NB4 (cell line): Measurements from ENCODE around the gene ADORA1.

Experiments used
- DNase-seq: peaks from one replicate; pipeline ENCODE4 v3.0.0; 2010; ENCODE audit warnings: low read depth
- H3K4me3 ChIP-seq: one replicate; pipeline ENCODE4 v1.5.1; 2011; ENCODE audit warnings: mild to moderate bottlenecking, low read depth, low read length, moderate library complexity
- MYC ChIP-seq: IDR thresholded peaks from 2 replicates; pipeline ENCODE4 v1.6.1; 2011; ENCODE audit warnings: low read depth, low read length
- POLR2A ChIP-seq: IDR thresholded peaks from 2 replicates; pipeline ENCODE4 v1.6.1; 2011; ENCODE audit warnings: mild to moderate bottlenecking; ENCODE audit not compliant: insufficient read length; ENCODE audit errors: extremely low read depth
- TF ChIP-seq, protein P1 (sequence below): IDR thresholded peaks from one replicate; pipeline ENCODE4 v1.5.1; 2012; ENCODE audit warnings: low read depth, low read length
- TF ChIP-seq, protein P2 (sequence below): IDR thresholded peaks from 2 replicates; pipeline ENCODE4 v1.6.1; 2011; ENCODE audit warnings: low read depth, low read length

ADORA1 gene

DNA sequence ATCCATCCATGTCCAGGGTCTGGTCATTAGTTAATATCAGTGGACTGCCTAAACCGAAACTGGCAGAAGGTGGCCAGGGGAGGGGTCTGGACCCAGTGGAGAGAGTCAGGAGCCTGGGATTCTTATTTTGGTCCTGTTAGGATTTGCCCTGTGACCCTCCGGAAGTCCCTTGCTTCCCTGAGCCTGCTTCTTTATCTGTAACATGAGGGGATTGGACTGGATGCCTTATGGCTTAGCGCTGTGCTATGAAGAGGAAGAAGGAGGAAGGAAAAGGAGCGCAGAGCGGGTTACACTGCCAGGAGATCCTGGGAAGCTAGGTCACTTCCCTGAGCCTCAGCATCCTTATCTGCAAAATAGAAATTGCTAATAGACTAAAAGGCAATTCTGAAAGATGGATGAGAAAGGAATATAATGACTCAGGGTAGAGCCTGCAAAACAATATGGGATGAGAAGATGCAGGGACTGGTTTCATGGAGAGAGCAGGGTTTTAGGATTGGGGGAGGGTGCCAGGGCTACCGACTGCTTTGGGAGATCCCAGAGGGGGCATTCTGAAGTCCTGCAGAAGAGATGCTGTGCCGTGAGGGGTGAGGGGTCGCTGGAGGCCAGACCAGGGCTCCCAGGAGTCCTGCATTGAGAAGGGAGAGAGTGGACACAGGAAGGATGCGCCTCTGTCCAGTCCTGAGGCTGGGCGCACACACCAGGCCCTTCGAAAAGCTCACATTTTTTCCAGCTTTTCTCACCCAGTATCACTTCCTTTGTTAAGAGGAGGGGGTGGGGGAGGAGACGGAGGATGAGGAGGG is 460 bp upstream of the ADORA1 start:
- H3K4me3 ChIP-seq = no peak overlapping the region
- DNase-seq = no peak
- no peak for TF ChIP-seq POLR2A
- no peak for TF ChIP-seq MYC
- TF ChIP-seq, protein P1, sequence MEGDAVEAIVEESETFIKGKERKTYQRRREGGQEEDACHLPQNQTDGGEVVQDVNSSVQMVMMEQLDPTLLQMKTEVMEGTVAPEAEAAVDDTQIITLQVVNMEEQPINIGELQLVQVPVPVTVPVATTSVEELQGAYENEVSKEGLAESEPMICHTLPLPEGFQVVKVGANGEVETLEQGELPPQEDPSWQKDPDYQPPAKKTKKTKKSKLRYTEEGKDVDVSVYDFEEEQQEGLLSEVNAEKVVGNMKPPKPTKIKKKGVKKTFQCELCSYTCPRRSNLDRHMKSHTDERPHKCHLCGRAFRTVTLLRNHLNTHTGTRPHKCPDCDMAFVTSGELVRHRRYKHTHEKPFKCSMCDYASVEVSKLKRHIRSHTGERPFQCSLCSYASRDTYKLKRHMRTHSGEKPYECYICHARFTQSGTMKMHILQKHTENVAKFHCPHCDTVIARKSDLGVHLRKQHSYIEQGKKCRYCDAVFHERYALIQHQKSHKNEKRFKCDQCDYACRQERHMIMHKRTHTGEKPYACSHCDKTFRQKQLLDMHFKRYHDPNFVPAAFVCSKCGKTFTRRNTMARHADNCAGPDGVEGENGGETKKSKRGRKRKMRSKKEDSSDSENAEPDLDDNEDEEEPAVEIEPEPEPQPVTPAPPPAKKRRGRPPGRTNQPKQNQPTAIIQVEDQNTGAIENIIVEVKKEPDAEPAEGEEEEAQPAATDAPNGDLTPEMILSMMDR = no peak
- TF ChIP-seq, protein P2, sequence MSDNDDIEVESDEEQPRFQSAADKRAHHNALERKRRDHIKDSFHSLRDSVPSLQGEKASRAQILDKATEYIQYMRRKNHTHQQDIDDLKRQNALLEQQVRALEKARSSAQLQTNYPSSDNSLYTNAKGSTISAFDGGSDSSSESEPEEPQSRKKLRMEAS = no peak

DNA sequence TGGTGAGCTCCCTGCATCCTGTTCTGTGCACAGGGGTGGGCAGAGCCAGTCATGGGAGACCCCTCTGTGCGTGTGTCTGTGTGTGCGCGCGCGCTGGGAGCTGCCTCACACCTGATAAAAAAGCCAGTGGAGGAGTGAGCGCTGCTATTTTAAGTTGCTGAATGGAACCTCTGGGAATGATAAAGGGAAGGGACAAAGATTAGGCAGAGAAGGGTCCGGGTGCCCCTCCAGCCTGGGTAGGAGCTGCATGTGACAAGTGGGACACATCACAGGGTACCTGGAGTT is 847 bp downstream of the ADORA1 start:
- no peak for DNase-seq
- TF ChIP-seq, protein P1 = no peak
- TF ChIP-seq, protein P2 = no peak
- TF ChIP-seq POLR2A (no peak), MYC (no peak)
- H3K4me3 ChIP-seq = no peak overlapping the region

DNA sequence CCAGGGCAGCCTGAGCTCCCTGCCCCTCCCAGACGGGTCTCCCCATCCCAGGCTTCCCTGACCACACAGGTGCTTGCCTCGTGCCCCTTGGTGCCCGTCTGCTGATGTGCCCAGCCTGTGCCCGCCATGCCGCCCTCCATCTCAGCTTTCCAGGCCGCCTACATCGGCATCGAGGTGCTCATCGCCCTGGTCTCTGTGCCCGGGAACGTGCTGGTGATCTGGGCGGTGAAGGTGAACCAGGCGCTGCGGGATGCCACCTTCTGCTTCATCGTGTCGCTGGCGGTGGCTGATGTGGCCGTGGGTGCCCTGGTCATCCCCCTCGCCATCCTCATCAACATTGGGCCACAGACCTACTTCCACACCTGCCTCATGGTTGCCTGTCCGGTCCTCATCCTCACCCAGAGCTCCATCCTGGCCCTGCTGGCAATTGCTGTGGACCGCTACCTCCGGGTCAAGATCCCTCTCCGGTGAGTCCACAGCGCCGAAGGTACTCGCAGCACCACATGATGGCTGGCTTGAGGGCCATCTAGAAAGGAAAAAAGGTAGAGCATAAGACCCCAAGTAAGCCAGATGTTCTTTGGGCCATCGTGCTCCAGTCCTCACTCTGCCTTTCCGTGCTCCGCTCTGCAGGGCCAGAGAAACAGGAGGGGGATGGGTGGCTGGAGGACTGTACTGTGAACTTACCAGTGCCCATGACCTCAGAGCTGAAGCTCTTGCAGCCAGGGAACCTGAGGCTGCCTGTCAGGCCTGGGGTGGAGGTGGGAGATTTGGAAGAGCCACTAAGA is 1.4 kb downstream of the ADORA1 start:
- DNase-seq = no peak
- TF ChIP-seq, protein P1 = no peak
- no peak for TF ChIP-seq MYC
- TF ChIP-seq, protein P2 = no peak
- no peak for TF ChIP-seq POLR2A
- no peak overlapping the region for H3K4me3 ChIP-seq

DNA sequence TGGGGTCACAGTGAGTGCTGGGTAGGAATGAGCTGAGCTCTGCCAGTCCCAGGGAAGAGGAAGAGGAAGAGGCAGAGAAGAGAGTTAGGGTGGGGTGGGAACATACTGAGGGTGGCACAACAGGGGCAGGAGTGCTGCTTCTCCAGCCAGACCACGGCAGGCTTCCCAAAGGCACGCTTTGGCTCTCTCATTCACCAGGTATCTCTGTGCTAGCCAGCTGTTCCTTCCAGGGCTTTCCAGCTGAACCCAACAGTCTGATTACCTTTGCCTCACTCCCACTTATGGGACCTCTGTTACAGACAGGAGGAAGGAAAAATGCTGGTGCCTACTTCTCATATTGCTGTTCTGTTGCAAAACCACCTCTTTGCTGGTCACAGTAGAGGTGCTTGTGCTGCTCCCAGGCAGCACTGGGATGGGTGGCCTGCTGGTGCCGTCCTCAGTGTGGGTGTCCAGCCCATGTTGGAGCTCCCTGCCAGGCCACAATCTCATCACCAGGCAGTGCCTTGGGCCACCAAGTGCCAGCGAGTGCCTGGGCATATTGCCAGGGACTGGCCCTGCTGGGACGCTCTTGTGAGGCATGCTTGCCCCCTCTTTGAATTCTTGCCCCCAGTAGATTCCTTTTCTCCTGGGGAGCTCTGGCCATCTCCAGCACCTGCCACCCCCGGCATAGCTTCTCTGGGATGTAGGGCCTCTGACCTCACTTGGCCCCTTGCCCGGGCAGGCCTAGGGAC is 2.1 kb downstream of the ADORA1 start:
- H3K4me3 ChIP-seq = no peak overlapping the region

More for the DNA sequence above, 2.1 kb downstream of the ADORA1 start:
- no peak for DNase-seq
- no peak for TF ChIP-seq POLR2A
- TF ChIP-seq, protein P2 = no peak
- no peak for TF ChIP-seq MYC
- TF ChIP-seq, protein P1 = no peak
